HepG2 (cell line): ENCODE data around the gene PRR30. TPM values are rescaled to one million over a fixed set of nuclear protein-coding genes. Genes with fewer than 3 reads are reported as not detected.

Experiments
- IRX3 ChIP-seq: sonication (generic); formaldehyde crosslinking; IDR thresholded peaks from 2 replicates; pipeline ENCODE4 v1.8.1; 2023; ENCODE audit warnings: mild to moderate bottlenecking, low read depth, missing genetic modification reagents, borderline replicate concordance
- KAT8 ChIP-seq: IDR thresholded peaks from 2 replicates; pipeline ENCODE4 v1.6.1; 2016; ENCODE audit warnings: missing genetic modification reagents, missing compliant biosample characterization
- NCOA2 ChIP-seq: sonication (generic); formaldehyde crosslinking; IDR thresholded peaks from 2 replicates; pipeline ENCODE4 v1.8.0; 2022; ENCODE audit warnings: inconsistent platforms
- ZBTB1 ChIP-seq: sonication (generic); formaldehyde crosslinking; IDR thresholded peaks from 2 replicates; pipeline ENCODE4 v1.4.0; 2020; ENCODE audit warnings: missing genetic modification reagents, borderline replicate concordance
- ZBTB34 ChIP-seq: sonication (generic); formaldehyde crosslinking; IDR thresholded peaks from 2 replicates; pipeline ENCODE4 v1.8.0; 2022; ENCODE audit warnings: mild to moderate bottlenecking, missing genetic modification reagents
- ZC3H13 ChIP-seq: sonication (generic); formaldehyde crosslinking; IDR thresholded peaks from 2 replicates; pipeline ENCODE4 v1.8.1; 2023; ENCODE audit warnings: mild to moderate bottlenecking, missing genetic modification reagents, moderate library complexity
- ZFAT ChIP-seq: sonication (generic); formaldehyde crosslinking; conservative IDR thresholded peaks from 2 replicates; pipeline ENCODE4 v1.8.1; 2023; ENCODE audit warnings: missing genetic modification reagents, inconsistent platforms
- ZMYM4 ChIP-seq: sonication (generic); formaldehyde crosslinking; IDR thresholded peaks from 2 replicates; pipeline ENCODE4 v1.8.1; 2023; ENCODE audit warnings: mild to moderate bottlenecking, missing genetic modification reagents
- ZNF318 ChIP-seq: sonication (generic); formaldehyde crosslinking; IDR thresholded peaks from 2 replicates; pipeline ENCODE4 v1.4.0; 2020; ENCODE audit warnings: mild to moderate bottlenecking, missing genetic modification reagents
- polyA plus RNA-seq, 8 experiments: library from polyadenylated mRNA; depleted of rRNA in 3 of 8; stranded (reverse) in 7 of 8; unstranded in 1 of 8; fragments of >200 nt; fragmentation: Illumina TruSeq in 4 of 8; extraction: Trizol in 4 of 8; gene quantifications; 2 replicates each; pipeline versions ENCODE4 v1.2.1 to v1.2.3, GENCODE V29; 2011 to 2016; ENCODE audit warnings: low read depth in 4 of 8, missing spikeins in 1 of 8, mixed read lengths in 1 of 8; ENCODE audit not compliant: insufficient read depth in 1 of 8
- total RNA-seq, 5 experiments: library from RNA; depleted of rRNA; stranded (reverse); fragments of >200 nt; fragmentation: Illumina TruSeq; extraction: Trizol; gene quantifications; 2 replicates each; pipeline ENCODE4 v1.2.3, GENCODE V29; 2016; ENCODE audit warnings: low read depth in 1 of 5
- TF ChIP-seq, protein P1 (sequence below): sonication (generic); formaldehyde crosslinking; IDR thresholded peaks from 2 replicates; pipeline ENCODE4 v1.4.0; 2020; ENCODE audit warnings: mild to moderate bottlenecking, missing genetic modification reagents
- TF ChIP-seq, protein P2 (sequence below): sonication (generic); formaldehyde crosslinking; IDR thresholded peaks from 2 replicates; pipeline ENCODE4 v1.8.1; 2022; ENCODE audit warnings: mild to moderate bottlenecking, missing genetic modification reagents

Gene PRR30
- total and polyA plus RNA-seq, 2 of the 13 experiments (the other 11 are each of a cell fraction or from before 2014, with no cell fraction given): not detected

GRCh38 chr2:27134781-27135477 is 4.3 kb downstream of the PRR30 start (continued):
- TF ChIP-seq ZNF318 (peak; percentile 96; the same call in 1 of the 2 replicates), ZBTB1 (CRISPR knock-in tag) (no peak), ZBTB34 (CRISPR knock-in tag) (peak; percentile 44; the same call in 1 of the 2 replicates), KAT8 (CRISPR knock-in tag) (0 out of 2 replicates have a peak, but pooled peaks have one; percentile 78), IRX3 (CRISPR knock-in tag) (peak; percentile 64; the same call in 1 of the 2 replicates), ZFAT (CRISPR knock-in tag) (no peak), ZMYM4 (CRISPR knock-in tag) (peak; percentile 83; the same call in 1 of the 2 replicates), ZC3H13 (CRISPR knock-in tag) (peak; percentile 12; the same call in 1 of the 2 replicates), NCOA2 (0 out of 2 replicates have a peak, but pooled peaks have one; percentile 7)
- TF ChIP-seq, protein P1, sequence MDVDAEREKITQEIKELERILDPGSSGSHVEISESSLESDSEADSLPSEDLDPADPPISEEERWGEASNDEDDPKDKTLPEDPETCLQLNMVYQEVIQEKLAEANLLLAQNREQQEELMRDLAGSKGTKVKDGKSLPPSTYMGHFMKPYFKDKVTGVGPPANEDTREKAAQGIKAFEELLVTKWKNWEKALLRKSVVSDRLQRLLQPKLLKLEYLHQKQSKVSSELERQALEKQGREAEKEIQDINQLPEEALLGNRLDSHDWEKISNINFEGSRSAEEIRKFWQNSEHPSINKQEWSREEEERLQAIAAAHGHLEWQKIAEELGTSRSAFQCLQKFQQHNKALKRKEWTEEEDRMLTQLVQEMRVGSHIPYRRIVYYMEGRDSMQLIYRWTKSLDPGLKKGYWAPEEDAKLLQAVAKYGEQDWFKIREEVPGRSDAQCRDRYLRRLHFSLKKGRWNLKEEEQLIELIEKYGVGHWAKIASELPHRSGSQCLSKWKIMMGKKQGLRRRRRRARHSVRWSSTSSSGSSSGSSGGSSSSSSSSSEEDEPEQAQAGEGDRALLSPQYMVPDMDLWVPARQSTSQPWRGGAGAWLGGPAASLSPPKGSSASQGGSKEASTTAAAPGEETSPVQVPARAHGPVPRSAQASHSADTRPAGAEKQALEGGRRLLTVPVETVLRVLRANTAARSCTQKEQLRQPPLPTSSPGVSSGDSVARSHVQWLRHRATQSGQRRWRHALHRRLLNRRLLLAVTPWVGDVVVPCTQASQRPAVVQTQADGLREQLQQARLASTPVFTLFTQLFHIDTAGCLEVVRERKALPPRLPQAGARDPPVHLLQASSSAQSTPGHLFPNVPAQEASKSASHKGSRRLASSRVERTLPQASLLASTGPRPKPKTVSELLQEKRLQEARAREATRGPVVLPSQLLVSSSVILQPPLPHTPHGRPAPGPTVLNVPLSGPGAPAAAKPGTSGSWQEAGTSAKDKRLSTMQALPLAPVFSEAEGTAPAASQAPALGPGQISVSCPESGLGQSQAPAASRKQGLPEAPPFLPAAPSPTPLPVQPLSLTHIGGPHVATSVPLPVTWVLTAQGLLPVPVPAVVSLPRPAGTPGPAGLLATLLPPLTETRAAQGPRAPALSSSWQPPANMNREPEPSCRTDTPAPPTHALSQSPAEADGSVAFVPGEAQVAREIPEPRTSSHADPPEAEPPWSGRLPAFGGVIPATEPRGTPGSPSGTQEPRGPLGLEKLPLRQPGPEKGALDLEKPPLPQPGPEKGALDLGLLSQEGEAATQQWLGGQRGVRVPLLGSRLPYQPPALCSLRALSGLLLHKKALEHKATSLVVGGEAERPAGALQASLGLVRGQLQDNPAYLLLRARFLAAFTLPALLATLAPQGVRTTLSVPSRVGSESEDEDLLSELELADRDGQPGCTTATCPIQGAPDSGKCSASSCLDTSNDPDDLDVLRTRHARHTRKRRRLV (CRISPR knock-in tag): 0 out of 2 replicates have a peak, but pooled peaks have one; percentile 12
- TF ChIP-seq, protein P2, sequence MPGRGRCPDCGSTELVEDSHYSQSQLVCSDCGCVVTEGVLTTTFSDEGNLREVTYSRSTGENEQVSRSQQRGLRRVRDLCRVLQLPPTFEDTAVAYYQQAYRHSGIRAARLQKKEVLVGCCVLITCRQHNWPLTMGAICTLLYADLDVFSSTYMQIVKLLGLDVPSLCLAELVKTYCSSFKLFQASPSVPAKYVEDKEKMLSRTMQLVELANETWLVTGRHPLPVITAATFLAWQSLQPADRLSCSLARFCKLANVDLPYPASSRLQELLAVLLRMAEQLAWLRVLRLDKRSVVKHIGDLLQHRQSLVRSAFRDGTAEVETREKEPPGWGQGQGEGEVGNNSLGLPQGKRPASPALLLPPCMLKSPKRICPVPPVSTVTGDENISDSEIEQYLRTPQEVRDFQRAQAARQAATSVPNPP (CRISPR knock-in tag): peak; percentile 88; the same call in 1 of the 2 replicates
